ENCODE measurements around the gene GATD1.

GATD1 gene

DNA sequence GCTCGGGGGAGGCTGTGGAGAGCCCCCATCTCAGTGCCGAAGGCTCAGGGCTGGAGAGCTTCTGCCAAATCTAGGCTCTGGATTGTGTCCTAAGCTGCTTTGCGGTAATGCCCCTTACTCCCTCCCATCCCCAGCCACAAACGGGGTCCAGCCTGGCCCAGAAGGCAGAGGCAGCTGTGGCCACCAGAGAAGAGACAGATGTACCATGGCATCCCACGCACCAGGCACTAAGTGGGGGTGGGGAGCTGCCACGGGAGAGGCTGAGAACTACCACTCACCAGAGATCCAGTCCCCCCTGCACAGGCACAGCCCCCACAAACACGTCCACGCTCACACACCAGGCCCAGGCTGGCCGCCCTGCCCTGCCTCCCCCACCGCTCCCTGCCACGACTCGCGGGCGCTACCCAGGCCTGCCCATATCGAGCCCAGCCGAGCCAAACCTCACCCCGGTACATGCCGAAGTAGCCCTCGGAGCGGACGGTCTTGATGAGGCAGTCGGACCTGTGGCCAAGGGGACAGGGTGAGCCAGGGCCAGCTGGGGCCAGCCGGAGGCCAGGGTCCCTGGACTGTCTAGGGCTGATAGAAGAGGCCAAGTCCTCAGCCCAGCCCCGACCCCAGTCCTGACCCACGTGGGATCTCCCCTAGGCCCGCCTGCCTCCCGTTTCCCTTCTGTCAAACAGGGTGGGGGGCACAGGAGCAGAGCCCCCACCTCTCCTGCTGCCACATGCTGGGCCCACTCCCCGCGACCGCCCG lies 16.9 kb upstream of the GATD1 start:
- no peak for TF ChIP-seq ZFX (IDR thresholded peaks at IDR 0.05)
- TF ChIP-seq, protein P1, sequence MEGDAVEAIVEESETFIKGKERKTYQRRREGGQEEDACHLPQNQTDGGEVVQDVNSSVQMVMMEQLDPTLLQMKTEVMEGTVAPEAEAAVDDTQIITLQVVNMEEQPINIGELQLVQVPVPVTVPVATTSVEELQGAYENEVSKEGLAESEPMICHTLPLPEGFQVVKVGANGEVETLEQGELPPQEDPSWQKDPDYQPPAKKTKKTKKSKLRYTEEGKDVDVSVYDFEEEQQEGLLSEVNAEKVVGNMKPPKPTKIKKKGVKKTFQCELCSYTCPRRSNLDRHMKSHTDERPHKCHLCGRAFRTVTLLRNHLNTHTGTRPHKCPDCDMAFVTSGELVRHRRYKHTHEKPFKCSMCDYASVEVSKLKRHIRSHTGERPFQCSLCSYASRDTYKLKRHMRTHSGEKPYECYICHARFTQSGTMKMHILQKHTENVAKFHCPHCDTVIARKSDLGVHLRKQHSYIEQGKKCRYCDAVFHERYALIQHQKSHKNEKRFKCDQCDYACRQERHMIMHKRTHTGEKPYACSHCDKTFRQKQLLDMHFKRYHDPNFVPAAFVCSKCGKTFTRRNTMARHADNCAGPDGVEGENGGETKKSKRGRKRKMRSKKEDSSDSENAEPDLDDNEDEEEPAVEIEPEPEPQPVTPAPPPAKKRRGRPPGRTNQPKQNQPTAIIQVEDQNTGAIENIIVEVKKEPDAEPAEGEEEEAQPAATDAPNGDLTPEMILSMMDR (conservative IDR thresholded peaks at IDR 0.05): no peak
- H3K27ac ChIP-seq: no peak overlapping the region

DNA sequence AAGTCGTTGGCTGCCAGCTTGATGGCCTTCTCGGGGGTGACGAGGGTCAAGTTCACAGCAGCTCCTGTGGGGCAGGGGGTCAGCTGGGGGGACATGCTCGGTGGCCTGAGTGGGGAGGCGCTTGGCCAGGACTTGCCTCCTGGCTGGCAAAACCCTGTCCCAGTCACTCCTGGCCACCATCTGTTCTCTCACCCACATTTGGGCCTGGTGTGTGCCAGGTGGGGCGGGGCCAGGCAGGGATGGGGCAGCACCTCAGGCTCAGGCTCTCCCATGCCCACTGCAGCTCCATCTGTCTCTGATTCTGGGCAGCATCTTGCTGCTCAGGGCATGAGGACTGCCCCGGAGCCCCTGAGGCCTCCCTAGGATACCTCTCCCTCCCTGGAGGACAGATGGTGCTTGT lies 16.3 kb upstream of the GATD1 start:
- no peak for TF ChIP-seq ZFX (IDR thresholded peaks at IDR 0.05)
- TF ChIP-seq, protein P1 (conservative IDR thresholded peaks at IDR 0.05): no peak
- no peak overlapping the region for H3K27ac ChIP-seq

DNA sequence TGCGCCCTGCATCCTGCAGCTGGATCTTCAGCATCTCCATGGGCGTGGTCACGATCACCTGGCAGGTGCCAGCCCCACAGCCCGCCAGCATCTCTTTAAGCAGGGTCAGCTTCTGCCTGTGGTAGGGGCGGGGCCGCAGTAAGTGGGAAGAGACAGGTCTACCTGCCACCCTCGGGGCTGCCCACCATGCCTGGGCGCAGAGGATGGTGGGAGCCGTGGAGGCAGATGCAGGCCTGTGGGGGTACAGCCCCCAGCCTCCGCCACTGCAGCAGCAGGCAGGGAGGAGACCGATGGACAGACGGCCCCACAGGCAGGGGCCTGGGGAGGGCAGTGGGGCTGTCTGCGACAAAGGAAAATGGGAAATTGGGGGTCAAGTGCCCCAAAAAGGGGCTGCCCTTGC lies 15.6 kb upstream of the GATD1 start:
- TF ChIP-seq, protein P1 (conservative IDR thresholded peaks at IDR 0.05): no peak
- no peak for TF ChIP-seq ZFX (IDR thresholded peaks at IDR 0.05)
- no peak overlapping the region for H3K27ac ChIP-seq

DNA sequence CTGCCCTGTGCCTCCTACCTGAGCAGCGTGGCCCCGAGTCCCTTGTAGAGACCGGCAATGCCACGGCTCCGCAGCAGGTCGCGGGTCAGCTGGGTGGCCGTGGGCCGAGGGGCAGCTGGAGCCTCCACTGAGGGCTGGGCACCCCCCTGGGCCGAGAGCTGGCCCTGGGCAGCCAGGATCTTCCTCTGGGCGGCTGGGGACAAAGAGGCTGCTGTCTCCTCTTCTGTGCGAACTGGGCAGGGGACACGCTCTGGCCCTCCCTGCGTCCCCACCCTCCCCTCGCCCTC lies 15.2 kb upstream of the GATD1 start:
- no peak overlapping the region for H3K27ac ChIP-seq
- TF ChIP-seq ZFX (IDR thresholded peaks at IDR 0.05): no peak
- TF ChIP-seq, protein P1 (conservative IDR thresholded peaks at IDR 0.05): no peak

DNA sequence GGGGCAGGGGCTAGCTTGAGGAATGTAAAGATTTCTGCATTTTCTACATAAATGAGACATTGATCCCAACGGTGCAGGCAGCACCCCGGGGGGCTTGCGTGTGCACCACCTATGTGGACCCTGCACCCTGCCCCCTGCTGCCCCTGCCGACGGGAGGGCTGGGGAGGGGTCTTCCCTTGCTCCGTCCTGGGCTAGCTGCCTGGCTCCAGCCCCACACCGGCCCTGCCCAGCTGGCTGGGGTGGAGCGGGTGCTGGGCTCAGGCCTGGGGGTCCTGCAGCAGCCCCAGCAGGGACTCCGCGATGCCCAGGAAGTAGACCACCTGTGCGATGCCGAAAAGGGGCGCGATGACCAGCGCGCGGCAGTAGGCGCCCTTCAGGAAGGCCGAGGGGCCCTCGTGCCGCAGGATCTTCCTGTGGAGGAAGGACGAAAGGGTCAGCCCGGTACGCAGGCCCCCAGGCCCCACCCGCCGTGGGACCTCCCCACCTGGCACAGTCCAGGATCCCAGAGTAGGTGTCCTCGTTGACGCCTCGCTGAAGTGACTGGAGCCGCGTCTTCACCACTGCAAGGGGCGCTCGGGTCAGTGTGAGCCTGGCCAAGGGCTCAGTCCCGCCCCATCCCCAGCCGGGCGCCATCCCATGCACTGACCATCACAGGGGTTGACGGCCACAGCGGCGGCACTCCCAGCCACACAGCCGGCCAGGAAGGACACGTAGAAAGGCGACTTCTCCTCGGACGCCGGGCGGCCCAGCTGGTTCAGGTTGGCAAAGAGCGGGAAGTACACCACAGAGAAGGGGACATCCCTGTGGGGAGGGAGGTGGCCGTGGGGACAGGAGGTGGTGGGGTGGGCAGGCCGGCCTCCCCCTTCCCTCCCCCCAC lies 14.6 kb upstream of the GATD1 start:
- TF ChIP-seq, protein P1 (conservative IDR thresholded peaks at IDR 0.05): no peak
- no peak for TF ChIP-seq ZFX (IDR thresholded peaks at IDR 0.05)
- no peak overlapping the region for H3K27ac ChIP-seq

DNA sequence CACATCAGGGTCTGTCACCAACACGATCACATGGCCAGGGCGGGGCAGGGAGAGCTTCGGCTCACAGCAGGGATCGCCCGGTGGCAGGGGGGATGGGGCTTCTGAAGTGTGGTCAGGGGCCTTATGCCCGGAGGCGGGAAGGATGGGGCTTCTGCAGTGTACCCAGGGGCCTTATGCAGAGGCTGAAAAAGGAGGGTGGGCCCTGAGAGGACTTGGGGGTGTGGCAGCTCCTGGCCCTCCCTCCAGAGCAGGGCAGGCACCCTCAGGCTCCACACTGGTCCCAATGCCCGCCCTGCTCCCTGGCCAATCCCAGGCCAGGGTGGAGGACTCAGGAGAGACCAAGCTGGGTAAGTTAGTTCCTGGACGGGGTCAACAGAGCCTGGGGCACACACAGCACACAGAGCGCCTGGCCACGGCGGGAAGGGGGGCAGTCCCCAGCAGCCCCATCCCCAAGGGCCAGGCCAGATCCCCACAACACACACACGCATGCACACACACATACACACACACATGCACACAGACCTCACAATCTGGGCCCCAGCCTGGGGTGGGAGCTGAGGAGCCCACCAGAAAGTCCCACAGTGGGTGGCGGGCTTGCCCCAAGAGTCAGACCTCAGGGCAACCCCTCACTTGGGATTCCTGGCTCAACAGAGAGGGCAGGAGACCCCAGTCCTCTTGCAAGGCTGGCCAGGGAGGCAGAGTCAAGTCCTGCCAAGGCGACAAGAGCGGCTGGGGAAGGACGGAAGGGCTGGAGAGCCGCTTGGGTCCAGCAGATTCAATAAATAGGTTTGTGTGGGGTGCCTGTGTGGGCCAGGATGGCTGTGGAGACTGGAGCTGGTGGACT lies 13.7 kb upstream of the GATD1 start:
- no peak overlapping the region for H3K27ac ChIP-seq
- TF ChIP-seq ZFX (IDR thresholded peaks at IDR 0.05): no peak
- TF ChIP-seq, protein P1 (conservative IDR thresholded peaks at IDR 0.05): no peak

Data from C4-2B (cell line).